ENCODE data around the gene FABP3.

GRCh38 chr1:31373056-31373896 lies at the start of gene FABP3:
- TF ChIP-seq REST (tag by site-specific recombination; IDR thresholded peaks at IDR 0.05), result no peak
- TF ChIP-seq CTCF (tag by site-specific recombination; IDR thresholded peaks at IDR 0.05), result no peak
- peak; percentile 47; the same call in 1 of the 2 replicates for TF ChIP-seq KLF9 (tag by site-specific recombination; IDR thresholded peaks at IDR 0.05; ENCODE audit: low read depth)
- 0 out of 2 replicates have a peak, but pooled peaks have one; percentile 15 for TF ChIP-seq ZNF561 (tag by site-specific recombination; IDR thresholded peaks at IDR 0.05; ENCODE audit: borderline replicate concordance)
- no peak for TF ChIP-seq ATF2 (tag by site-specific recombination; IDR thresholded peaks at IDR 0.05; ENCODE audit: low read depth)
- peak; percentile 82 for TF ChIP-seq KLF1 (tag by site-specific recombination; IDR thresholded peaks at IDR 0.05)

All from HEK293 (cell line).